H9 (cell line): ENCODE data around the gene STIMATE. TPM values are rescaled to one million over a fixed set of nuclear protein-coding genes. Genes with fewer than 3 reads are reported as not detected.

ENCODE experiments used
- DNase-seq: peaks from one replicate; pipeline ENCODE4 v3.0.0-alpha.2; 2017
- H2AFZ ChIP-seq: one replicate; pipeline ENCODE4 v1.6.1; 2013; ENCODE audit warnings: mild to moderate bottlenecking, low read length, control low read depth, moderate library complexity
- H2AK5ac ChIP-seq: 2 replicates; pipeline ENCODE4 v1.6.1; 2013; ENCODE audit warnings: low read length, control low read depth, mixed read lengths; ENCODE audit not compliant: insufficient read length
- H2BK120ac ChIP-seq: one replicate; pipeline ENCODE4 v1.6.1; 2013; ENCODE audit warnings: low read depth, mild to moderate bottlenecking, low read length, control low read depth, inconsistent platforms; ENCODE audit not compliant: poor library complexity, severe bottlenecking
- H2BK12ac ChIP-seq: 2 replicates; pipeline ENCODE4 v1.6.1; 2013; ENCODE audit warnings: low read length, control low read depth, mixed read lengths, low read depth; ENCODE audit not compliant: insufficient read length
- H2BK15ac ChIP-seq: 2 replicates; pipeline ENCODE4 v1.6.1; 2013; ENCODE audit warnings: low read depth, low read length, control low read depth
- H2BK20ac ChIP-seq: one replicate; pipeline ENCODE4 v1.6.1; 2013; ENCODE audit warnings: low read depth, mild to moderate bottlenecking, low read length, control low read depth, inconsistent platforms; ENCODE audit not compliant: poor library complexity, severe bottlenecking
- H2BK5ac ChIP-seq: 2 replicates; pipeline ENCODE4 v1.6.1; 2013; ENCODE audit warnings: low read length, control low read depth, mixed read lengths; ENCODE audit not compliant: insufficient read length
- H3K14ac ChIP-seq: 2 replicates; pipeline ENCODE4 v1.6.1; 2013; ENCODE audit warnings: low read length, control low read depth; ENCODE audit not compliant: insufficient read depth
- H3K18ac ChIP-seq: 2 replicates; pipeline ENCODE4 v1.6.1; 2013; ENCODE audit warnings: low read depth, mild to moderate bottlenecking, mixed read lengths, low read length, control low read depth; ENCODE audit not compliant: insufficient read length
- H3K23ac ChIP-seq: 2 replicates; pipeline ENCODE4 v1.6.1; 2013; ENCODE audit warnings: low read length, control low read depth, mixed read lengths, low read depth; ENCODE audit not compliant: insufficient read length
- H3K23me2 ChIP-seq: 2 replicates; pipeline ENCODE4 v1.6.1; 2013; ENCODE audit warnings: low read depth, mild to moderate bottlenecking, mixed read lengths, low read length, control low read depth; ENCODE audit not compliant: insufficient read length, poor library complexity, severe bottlenecking
- H3K27ac ChIP-seq: 2 replicates; pipeline ENCODE4 v1.5.1; 2013; ENCODE audit warnings: low read length, control low read depth, mixed read lengths, low read depth; ENCODE audit not compliant: insufficient read length
- H3K27me3 ChIP-seq: 2 replicates; pipeline ENCODE4 v1.6.1; 2013; ENCODE audit warnings: low read length, control low read depth, inconsistent platforms; ENCODE audit not compliant: insufficient read depth
- H3K4ac ChIP-seq: 2 replicates; pipeline ENCODE4 v1.6.1; 2013; ENCODE audit warnings: low read depth, mild to moderate bottlenecking, control low read depth, inconsistent platforms, low read length, moderate library complexity
- H3K4me1 ChIP-seq: 2 replicates; pipeline ENCODE4 v1.6.1; 2013; ENCODE audit warnings: low read length, control low read depth, inconsistent platforms; ENCODE audit not compliant: insufficient read depth
- H3K4me2 ChIP-seq: 2 replicates; pipeline ENCODE4 v1.6.1; 2013; ENCODE audit warnings: low read length, control low read depth, mixed read lengths; ENCODE audit not compliant: insufficient read length, insufficient read depth
- H3K56ac ChIP-seq: 2 replicates; pipeline ENCODE4 v1.6.1; 2013; ENCODE audit warnings: low read depth, mild to moderate bottlenecking, mixed read lengths, low read length, control low read depth; ENCODE audit not compliant: insufficient read length
- H3K79me1 ChIP-seq: 2 replicates; pipeline ENCODE4 v1.6.1; 2013; ENCODE audit warnings: low read depth, mild to moderate bottlenecking, moderate library complexity, low read length, control low read depth, inconsistent platforms; ENCODE audit not compliant: insufficient read depth, poor library complexity, severe bottlenecking
- H3K79me2 ChIP-seq: 2 replicates; pipeline ENCODE4 v1.6.1; 2013; ENCODE audit warnings: low read length, control low read depth, inconsistent platforms; ENCODE audit not compliant: insufficient read depth
- H3K9ac ChIP-seq: 2 replicates; pipeline ENCODE4 v1.6.1; 2013; ENCODE audit warnings: low read length, control low read depth, mixed read lengths; ENCODE audit not compliant: insufficient read length; ENCODE audit errors: extremely low read depth
- H3K9me3 ChIP-seq: one replicate; pipeline ENCODE4 v1.6.1; 2013; ENCODE audit warnings: low read depth, low read length, inconsistent platforms; ENCODE audit not compliant: control insufficient read depth
- H3T11ph ChIP-seq: one replicate; pipeline ENCODE4 v1.6.1; 2013; ENCODE audit warnings: mild to moderate bottlenecking, low read length, control low read depth, inconsistent platforms
- H4K20me1 ChIP-seq: one replicate; pipeline ENCODE4 v1.6.1; 2013; ENCODE audit not compliant: control insufficient read depth, insufficient read length, insufficient read depth
- H4K5ac ChIP-seq: 2 replicates; pipeline ENCODE4 v1.6.1; 2013; ENCODE audit warnings: low read depth, mild to moderate bottlenecking, mixed read lengths, low read length, control low read depth; ENCODE audit not compliant: insufficient read length
- H4K8ac ChIP-seq: replicated peaks from 2 replicates; pipeline ENCODE4 v1.6.1; 2013; ENCODE audit warnings: low read length, control low read depth, mixed read lengths, low read depth; ENCODE audit not compliant: insufficient read length
- H4K91ac ChIP-seq: 2 replicates; pipeline ENCODE4 v1.6.1; 2013; ENCODE audit warnings: low read depth, mild to moderate bottlenecking, moderate library complexity, mixed read lengths, low read length, control low read depth; ENCODE audit not compliant: insufficient read length
- H3K27ac Mint-ChIP-seq, 3 experiments: 2 replicates in 2 of 3; 3 replicates in 1 of 3; pipeline ENCODE4 v1.8.0; 2020 to 2021; ENCODE audit warnings: mixed read lengths in 3 of 3, mild to moderate bottlenecking in 1 of 3, moderate library complexity in 1 of 3
- H3K27me3 Mint-ChIP-seq: 2 replicates; pipeline ENCODE4 v1.8.0; 2021; ENCODE audit warnings: low read depth, mild to moderate bottlenecking, moderate library complexity, mixed read lengths
- H3K36me3 Mint-ChIP-seq, 3 experiments: 2 replicates in 2 of 3; 3 replicates in 1 of 3; pipeline ENCODE4 v1.8.0; 2020 to 2021; ENCODE audit warnings: low read depth in 3 of 3, mixed read lengths in 3 of 3; ENCODE audit not compliant: insufficient read depth in 1 of 3
- H3K4me1 Mint-ChIP-seq, 2 experiments: 2 replicates each; pipeline ENCODE4 v1.8.0; 2020; ENCODE audit warnings: mixed read lengths in 2 of 2
- H3K4me3 Mint-ChIP-seq, 2 experiments: 2 replicates in 1 of 2; 3 replicates in 1 of 2; pipeline ENCODE4 v1.8.0; 2020 to 2021; ENCODE audit warnings: mild to moderate bottlenecking in 2 of 2, mixed read lengths in 2 of 2, moderate library complexity in 1 of 2
- H3K9me3 Mint-ChIP-seq, 2 experiments: 2 replicates in 1 of 2; 3 replicates in 1 of 2; pipeline ENCODE4 v1.8.0; 2020; ENCODE audit warnings: mild to moderate bottlenecking in 2 of 2, mixed read lengths in 2 of 2, moderate library complexity in 1 of 2
- CTCF ChIP-seq: fragments of 200-600 bp; sonication (generic); conservative IDR thresholded peaks from 3 replicates; pipeline ENCODE4 v1.8.0; 2021; ENCODE audit warnings: antibody characterized with exemption, mild to moderate bottlenecking
- WGBS: extraction: QIAGEN DNeasy Blood & Tissue Kit; methylation state at CpG from one replicate; pipeline ENCODE4 v1.1.7; 2013; ENCODE audit warnings: missing lambda C conversion rate, low lambda C conversion rate, mixed read lengths; ENCODE audit not compliant: insufficient read length; ENCODE audit errors: extremely low coverage; 5-methylcytosine and 5-hydroxymethylcytosine counted together
- total RNA-seq: library from RNA; stranded (reverse); gene quantifications from 2 replicates; pipeline ENCODE4 v1.2.1, GENCODE V29; 2021

The STIMATE gene
- total RNA-seq, 1 experiment from 2014 or later: 25.6 TPM

- H2BK5ac ChIP-seq: no peak overlapping the region
- H3K27me3 Mint-ChIP-seq: 0 out of 2 replicates have a peak, but pooled peaks cover 2% of the 10 kb centered on the region
- H3K27me3 ChIP-seq: no peaks in the 10 kb centered on the region
- no peak overlapping the region for H3K4me3 Mint-ChIP-seq
- H4K8ac ChIP-seq: no peak overlapping the region
- H2BK15ac ChIP-seq: no peak overlapping the region
- H3K23me2 ChIP-seq: no peaks in the 10 kb centered on the region
- H2BK12ac ChIP-seq: no peak overlapping the region
- H3K79me2 ChIP-seq: no peaks in the 10 kb centered on the region
- no peaks in the 10 kb centered on the region for H3K9me3 ChIP-seq
- H3K9ac ChIP-seq: no peak overlapping the region
- H3K14ac ChIP-seq: no peak overlapping the region
- H3K27ac Mint-ChIP-seq: no peak overlapping the region
- no peak overlapping the region for H2BK20ac ChIP-seq
- H4K5ac ChIP-seq: no peak overlapping the region
- H3K27ac ChIP-seq: no peak overlapping the region
- no peak overlapping the region for H3K4ac ChIP-seq
- H3K4me2 ChIP-seq: no peak overlapping the region
- H2AFZ ChIP-seq: no peak overlapping the region
- H2AK5ac ChIP-seq: no peak overlapping the region
- no peak for DNase-seq
- peaks cover 6 to 8% of the 10 kb centered on the region in 2 experiments; a peak in 3 of 4 replicates for H3K4me1 Mint-ChIP-seq
- no peak overlapping the region for H3T11ph ChIP-seq
- H4K91ac ChIP-seq: no peak overlapping the region
- H3K18ac ChIP-seq: no peak overlapping the region
- H3K36me3 Mint-ChIP-seq: no peaks in the 10 kb centered on the region
- H3K79me1 ChIP-seq: no peaks in the 10 kb centered on the region
- no peak overlapping the region for H3K56ac ChIP-seq
- H4K20me1 ChIP-seq: no peaks in the 10 kb centered on the region
- H3K9me3 Mint-ChIP-seq: no peaks in the 10 kb centered on the region
- H3K23ac ChIP-seq: no peak overlapping the region
- no CpG with 5 or more reads among the region's 10 CpGs for WGBS
- TF ChIP-seq CTCF: no peak
- no peaks in the 10 kb centered on the region for H3K4me1 ChIP-seq
- H2BK120ac ChIP-seq: no peak overlapping the region
Measured at GRCh38 chr3:52798376-52798977, 98.9 kb downstream of the STIMATE start.
